GM18519 (cell line): Measurements from ENCODE around the gene METTL25B.

Experiments
- ATAC-seq: cut with Tn5 transposase; IDR thresholded peaks from one replicate; pipeline ENCODE4 v1.9.1; 2021; ENCODE audit warnings: mild to moderate bottlenecking, moderate library complexity; ENCODE audit not compliant: unreplicated experiment, low FRiP score

The METTL25B gene

GRCh38 chr1:156727926-156728598 is at the start of gene METTL25B:
Gene METTL25B (plus strand): TSS chr1:156728469. CDS start chr1:156729105, 636 bp downstream.
- ATAC-seq, result peak; percentile 29

GRCh38 chr1:156680056-156680455 is 48.2 kb upstream of the METTL25B start:
- no peak for ATAC-seq

GRCh38 chr1:156681196-156681960 is 46.9 kb upstream of the METTL25B start:
- ATAC-seq, result no peak

- ATAC-seq, result no peak
These were observed 45.9 kb upstream of the METTL25B start for GRCh38 chr1:156682166-156682890.

- ATAC-seq, result no peak
These were observed 44.0 kb upstream of the METTL25B start for GRCh38 chr1:156684227-156684782.

GRCh38 chr1:156689035-156689952 is 39.0 kb upstream of the METTL25B start:
- no peak for ATAC-seq

- no peak for ATAC-seq
These were observed 38.2 kb upstream of the METTL25B start for GRCh38 chr1:156689953-156690674.

GRCh38 chr1:156690675-156691036 is 37.6 kb upstream of the METTL25B start:
- no peak for ATAC-seq

GRCh38 chr1:156691191-156691590 is 37.1 kb upstream of the METTL25B start:
- no peak for ATAC-seq

GRCh38 chr1:156691665-156692440 is 36.4 kb upstream of the METTL25B start:
- ATAC-seq, result no peak

GRCh38 chr1:156692441-156692924 is 35.8 kb upstream of the METTL25B start:
- ATAC-seq, result no peak

GRCh38 chr1:156692925-156693847 is 35.1 kb upstream of the METTL25B start:
- ATAC-seq, result no peak

- ATAC-seq, result no peak
These were observed 34.2 kb upstream of the METTL25B start for GRCh38 chr1:156693848-156694689.

- no peak for ATAC-seq
These were observed 33.6 kb upstream of the METTL25B start for GRCh38 chr1:156694690-156694962.

GRCh38 chr1:156696755-156697154 is 31.5 kb upstream of the METTL25B start:
- ATAC-seq, result no peak

GRCh38 chr1:156697481-156697880 is 30.8 kb upstream of the METTL25B start:
- no peak for ATAC-seq

GRCh38 chr1:156698995-156699394 is 29.3 kb upstream of the METTL25B start:
- no peak for ATAC-seq
